K562 (cell line): ENCODE measurements around the gene AP1M2. TPM values are rescaled to one million over a fixed set of nuclear protein-coding genes. Genes with fewer than 3 reads are reported as not detected.

ENCODE experiments used
- ATAC-seq: fragments of 200-7000 bp; cut with Tn5 transposase; 3 replicates; pipeline ENCODE4 v1.9.1; 2020; ENCODE audit warnings: moderate library complexity
- BruUV-seq: library from RNA; stranded (reverse); fragments of 400-500 nt; replicated peaks from 2 replicates; lab custom pipeline; 2021; lab: Mats Ljungman, UMichigan
- CTCF ChIA-PET: fragments of 300-600 bp; formaldehyde crosslinking; extraction: SDS; loops from one replicate; lab custom pipeline; 2021; ENCODE audit warnings: low intra/inter-chr PET ratio; lab: Yijun Ruan, JAX
- POLR2A ChIA-PET: fragments of 300-600, 350-650 bp; sonication (Branson Sonifier 250); formaldehyde crosslinking; extraction: SDS; loops from one replicate; lab custom pipeline; 2021; ENCODE audit warnings: antibody characterized with exemption, inconsistent platforms; lab: Yijun Ruan, JAX
- DNase-seq, 4 experiments: peaks; one replicate each; pipeline versions ENCODE4 v3.0.0 to v3.0.0-alpha.2; 2011 to 2018; ENCODE audit warnings: low spot score in 3 of 4, mixed read lengths in 3 of 4; ENCODE audit errors: extremely low read depth in 1 of 4
- FAIRE-seq: peaks from 2 replicates; lab custom pipeline; 2011; peaks lifted over from hg19 to GRCh38; lab: Jason Lieb, UNC
- H2AFZ ChIP-seq: 2 replicates; pipeline ENCODE4 v1.6.0; 2011; ENCODE audit warnings: low read depth, low read length, control low read depth, inconsistent platforms
- H3K27ac ChIP-seq: fragments of 200-600 bp; 3 replicates; pipeline ENCODE4 v1.8.0; 2011; ENCODE audit warnings: low read depth, mild to moderate bottlenecking, control low read depth, inconsistent platforms, low read length, moderate library complexity, mixed read lengths; ENCODE audit errors: extremely low read depth
- H3K27me3 ChIP-seq, 2 experiments: fragments of 300-600 bp in 1 of 2; 2 replicates in 1 of 2; 3 replicates in 1 of 2; pipeline versions ENCODE4 v1.6.0 to v1.8.0; 2011; ENCODE audit warnings: inconsistent platforms in 2 of 2, low read length in 2 of 2, mild to moderate bottlenecking in 1 of 2, mixed read lengths in 1 of 2, moderate library complexity in 1 of 2; ENCODE audit not compliant: control insufficient read depth in 2 of 2, insufficient read depth in 2 of 2
- H3K36me3 ChIP-seq: fragments of 300-600 bp; 3 replicates; pipeline ENCODE4 v1.8.0; 2011; ENCODE audit warnings: mild to moderate bottlenecking, low read length, inconsistent platforms; ENCODE audit not compliant: control insufficient read depth, insufficient read depth
- H3K4me1 ChIP-seq, 2 experiments: fragments of 200-600 bp in 1 of 2; replicated peaks in 1 of 2; 2 replicates in 1 of 2; 3 replicates in 1 of 2; pipeline versions ENCODE4 v1.5.1 to v1.8.0; 2011; ENCODE audit warnings: inconsistent platforms in 2 of 2, low read length in 2 of 2, mild to moderate bottlenecking in 1 of 2, mixed read lengths in 1 of 2, moderate library complexity in 1 of 2; ENCODE audit not compliant: control insufficient read depth in 2 of 2, insufficient read depth in 2 of 2
- H3K4me2 ChIP-seq: 2 replicates; pipeline ENCODE4 v1.6.1; 2011; ENCODE audit warnings: low read length, control low read depth, inconsistent platforms, mixed read lengths; ENCODE audit not compliant: insufficient read depth
- H3K4me3 ChIP-seq: fragments of 200-600 bp; sonication (generic), shearing (Covaris generic); 2 replicates; pipeline ENCODE4 v1.5.1; 2016; ENCODE audit warnings: control low read depth, inconsistent platforms
- H3K79me2 ChIP-seq: fragments of 200-600 bp; 3 replicates; pipeline ENCODE4 v1.8.0; 2011; ENCODE audit warnings: low read length, inconsistent platforms; ENCODE audit not compliant: control insufficient read depth, insufficient read depth
- H3K9ac ChIP-seq, 2 experiments: 2 replicates each; pipeline versions ENCODE4 v1.6.0 to v1.6.1; 2011; ENCODE audit warnings: low read depth in 2 of 2, low read length in 2 of 2, control low read depth in 1 of 2, inconsistent platforms in 1 of 2, mild to moderate bottlenecking in 1 of 2, mixed read lengths in 1 of 2; ENCODE audit not compliant: insufficient read depth in 1 of 2
- H3K9me1 ChIP-seq: one replicate; pipeline ENCODE4 v1.6.0; 2011; ENCODE audit warnings: inconsistent platforms, mild to moderate bottlenecking, low read length, moderate library complexity; ENCODE audit not compliant: control insufficient read depth, insufficient read depth
- H3K9me3 ChIP-seq: replicated peaks from 2 replicates; pipeline ENCODE4 v1.5.1; 2011; ENCODE audit warnings: low read depth, low read length, inconsistent platforms; ENCODE audit not compliant: control insufficient read depth, insufficient read depth
- H4K20me1 ChIP-seq: replicated peaks from 2 replicates; pipeline ENCODE4 v1.6.1; 2011; ENCODE audit warnings: low read length, inconsistent platforms, mixed read lengths; ENCODE audit not compliant: control insufficient read depth, insufficient read depth
- BRD9 ChIP-seq: fragments of 450-650 bp; IDR thresholded peaks from 2 replicates; pipeline ENCODE4 v1.6.1; 2018; ENCODE audit warnings: low read depth; ENCODE audit not compliant: partially characterized antibody
- CREBBP ChIP-seq: IDR thresholded peaks from one replicate; pipeline ENCODE4 v1.6.1; 2012; ENCODE audit warnings: low read depth, mild to moderate bottlenecking, control low read depth, inconsistent platforms, low read length
- EGR1 ChIP-seq: fragments of 450-650 bp; conservative IDR thresholded peaks from 2 replicates; pipeline ENCODE4 v1.6.1; 2017; ENCODE audit warnings: mild to moderate bottlenecking
- HNRNPK ChIP-seq: fragments of 200-400 bp; formaldehyde crosslinking; IDR thresholded peaks from one replicate; pipeline ENCODE4 v1.6.1; 2018; ENCODE audit warnings: mild to moderate bottlenecking, low read depth, low read length; ENCODE audit not compliant: poor library complexity, severe bottlenecking
- NFIC ChIP-seq: fragments of 450-650 bp; IDR thresholded peaks from 2 replicates; pipeline ENCODE4 v1.6.1; 2017; ENCODE audit warnings: mild to moderate bottlenecking, inconsistent platforms
- ZNF134 ChIP-seq: fragments of 250-450 bp; sonication (Bioruptor Pico); conservative IDR thresholded peaks from 2 replicates; pipeline ENCODE4 v1.4.0; 2020
- ZNF239 ChIP-seq: fragments of 250-450 bp; sonication (Bioruptor Pico); IDR thresholded peaks from 2 replicates; pipeline ENCODE4 v1.4.0; 2020; ENCODE audit warnings: mild to moderate bottlenecking
- ZNF408 ChIP-seq: fragments of 250-450 bp; sonication (Bioruptor Pico); IDR thresholded peaks from 2 replicates; pipeline ENCODE4 v1.4.0; 2020; ENCODE audit warnings: low read depth, mild to moderate bottlenecking, moderate library complexity
- WGBS: fragments of 100-300 bp; shearing (Covaris generic); methylation state at CpG from one replicate; pipeline ENCODE4 v1.1.6; 2016; ENCODE audit warnings: low coverage, mixed read lengths; ENCODE audit not compliant: insufficient coverage; ENCODE audit errors: missing lambda C conversion rate; 5-methylcytosine and 5-hydroxymethylcytosine counted together
- in situ Hi-C: fragments of 300-500 bp; cut with MboI; formaldehyde crosslinking; loops from 4 replicates; pipeline ENCODE4 v1.15.0; 2018; ENCODE audit warnings: inconsistent platforms, mixed read lengths
- intact Hi-C: fragments of 100-400 bp; cut with micrococcal nuclease; formaldehyde crosslinking; loops from 2 replicates; pipeline ENCODE4 v1.14.2; 2022
- polyA plus RNA-seq, 8 experiments: library from polyadenylated mRNA; depleted of rRNA in 4 of 8; stranded (reverse) in 5 of 8; unstranded in 3 of 8; fragments of >200 nt; fragmentation: Nextera tagmentation in 2 of 8; fragmentation: Illumina TruSeq in 1 of 8; extraction: Ambion mirVana in 2 of 8; extraction: Trizol in 1 of 8; gene quantifications; 2 replicates each; pipeline versions ENCODE4 v1.2.1 to v1.2.3, GENCODE V29; 2011 to 2014; ENCODE audit warnings: inconsistent platforms in 1 of 8, missing spikeins in 1 of 8
- total RNA-seq, 7 experiments: library from RNA; depleted of rRNA in 6 of 7; stranded (reverse); fragments of >200 nt in 6 of 7; fragmentation: Illumina TruSeq in 2 of 7; extraction: Trizol in 2 of 7; gene quantifications; 2 replicates each; pipeline versions ENCODE4 v1.2.1 to v1.2.3, GENCODE V29; 2011 to 2021; ENCODE audit warnings: low replicate concordance in 1 of 7
- TF ChIP-seq, protein P1 (sequence below), 2 experiments: fragments of 250-450 bp in 1 of 2; fragments of 450-650 bp in 1 of 2; sonication (Bioruptor Pico) in 1 of 2; IDR thresholded peaks; 2 replicates each; pipeline versions ENCODE4 v1.6.1 to v1.8.0; 2016 to 2021; ENCODE audit warnings: mild to moderate bottlenecking in 2 of 2, moderate library complexity in 2 of 2, missing compliant biosample characterization in 1 of 2, missing genetic modification characterization in 1 of 2
- TF ChIP-seq, protein P2 (sequence below), 2 experiments: fragments of 450-650 bp in 1 of 2; sonication (generic) in 1 of 2; formaldehyde crosslinking in 1 of 2; IDR thresholded peaks; 2 replicates each; pipeline versions ENCODE4 v1.7.1 to v1.9.0; 2016 to 2022; ENCODE audit warnings: inconsistent platforms in 1 of 2, mild to moderate bottlenecking in 1 of 2, missing genetic modification reagents in 1 of 2
- TF ChIP-seq, protein P3 (sequence below): sonication (generic); formaldehyde crosslinking; IDR thresholded peaks from 2 replicates; pipeline ENCODE4 v1.5.0; 2020; ENCODE audit warnings: missing genetic modification reagents

Gene AP1M2
- total and polyA plus RNA-seq, 9 of the 15 experiments (the other 6 are each of a cell fraction or from before 2014, with no cell fraction given), result 0.33 to 1.4 (median 0.89) TPM; not detected in 1

DNA sequence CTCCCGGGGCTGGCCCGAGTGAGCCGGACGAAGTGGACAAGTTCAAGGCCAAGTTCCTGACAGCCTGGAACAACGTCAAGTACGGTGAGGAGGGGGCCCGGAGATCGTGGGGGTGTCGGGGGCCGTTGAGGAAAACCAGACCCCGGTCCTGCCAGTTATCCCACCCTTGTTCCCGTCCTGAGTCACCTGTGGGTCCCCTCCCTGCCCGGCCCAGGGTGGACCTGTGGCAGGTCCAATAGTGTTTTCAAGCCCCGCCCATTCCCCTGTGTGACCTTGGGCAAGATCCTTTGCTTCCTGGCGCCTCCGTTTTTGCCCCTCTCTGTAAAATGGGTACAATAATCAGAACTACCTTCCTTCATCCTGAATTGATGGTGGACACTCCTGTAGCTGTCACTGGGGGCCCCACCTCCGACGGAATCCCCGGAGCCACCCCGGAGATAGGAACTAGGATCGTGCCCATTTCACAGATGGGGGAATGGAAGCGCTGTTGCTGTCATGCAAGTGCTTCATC is 42.8 kb downstream of the AP1M2 start:
- H3K4me3 ChIP-seq, result peak overlapping the region; percentile 97
- in situ Hi-C loops (no loop called here), intact Hi-C loops (loop anchor here (5.0 kb wide), 2 partner anchors 37 to 38 kb away; no protein-coding TSS in a partner anchor)
- ATAC-seq, result peak; percentile 63
- no peak for FAIRE-seq
- peak overlapping the region; percentile 90 for H3K27ac ChIP-seq
- H3K9me3 ChIP-seq, result no peaks in the 10 kb centered on the region
- H3K79me2 ChIP-seq, result peaks cover 32% of the 10 kb centered on the region
- ChIA-PET CTCF (no interaction called here), POLR2A (interaction anchor here (1.8 kb wide), 1 partner anchor 12 kb away, joined by 12 read pairs; no protein-coding TSS in a partner anchor)
- peaks cover 32% of the 10 kb centered on the region for H3K36me3 ChIP-seq
- peak overlapping the region; percentile 87 for H3K4me2 ChIP-seq
- WGBS, result 2% methylated on average over 22 of the region's 22 CpGs
- H3K9ac ChIP-seq, result peak overlapping the region; percentile 97
- no peaks in the 10 kb centered on the region for H3K27me3 ChIP-seq
- H3K4me1 ChIP-seq, result peaks cover 6 to 43% of the 10 kb centered on the region in 2 experiments; a peak in 4 of 5 replicates
- no TSS peak for BruUV-seq
- H3K9me1 ChIP-seq, result no peaks in the 10 kb centered on the region
- H4K20me1 ChIP-seq, result peaks cover 4% of the 10 kb centered on the region
- peak overlapping the region; percentile 87; the same call in 1 of the 2 replicates for H2AFZ ChIP-seq
- peak; percentile 58 to 68 (median 66) for DNase-seq
- no peak for TF ChIP-seq NFIC
- TF ChIP-seq, protein P1, sequence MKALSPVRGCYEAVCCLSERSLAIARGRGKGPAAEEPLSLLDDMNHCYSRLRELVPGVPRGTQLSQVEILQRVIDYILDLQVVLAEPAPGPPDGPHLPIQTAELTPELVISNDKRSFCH (CRISPR knock-in tag; IDR thresholded peaks at IDR 0.05), result no peak
- TF ChIP-seq, protein P1 (tag; IDR thresholded peaks at IDR 0.05), result no peak
- no peak for TF ChIP-seq EGR1
- TF ChIP-seq BRD9, result peak; percentile 25
- no peak for TF ChIP-seq ZNF239 (CRISPR knock-in tag)
- TF ChIP-seq ZNF408, result no peak
- TF ChIP-seq, protein P2, sequence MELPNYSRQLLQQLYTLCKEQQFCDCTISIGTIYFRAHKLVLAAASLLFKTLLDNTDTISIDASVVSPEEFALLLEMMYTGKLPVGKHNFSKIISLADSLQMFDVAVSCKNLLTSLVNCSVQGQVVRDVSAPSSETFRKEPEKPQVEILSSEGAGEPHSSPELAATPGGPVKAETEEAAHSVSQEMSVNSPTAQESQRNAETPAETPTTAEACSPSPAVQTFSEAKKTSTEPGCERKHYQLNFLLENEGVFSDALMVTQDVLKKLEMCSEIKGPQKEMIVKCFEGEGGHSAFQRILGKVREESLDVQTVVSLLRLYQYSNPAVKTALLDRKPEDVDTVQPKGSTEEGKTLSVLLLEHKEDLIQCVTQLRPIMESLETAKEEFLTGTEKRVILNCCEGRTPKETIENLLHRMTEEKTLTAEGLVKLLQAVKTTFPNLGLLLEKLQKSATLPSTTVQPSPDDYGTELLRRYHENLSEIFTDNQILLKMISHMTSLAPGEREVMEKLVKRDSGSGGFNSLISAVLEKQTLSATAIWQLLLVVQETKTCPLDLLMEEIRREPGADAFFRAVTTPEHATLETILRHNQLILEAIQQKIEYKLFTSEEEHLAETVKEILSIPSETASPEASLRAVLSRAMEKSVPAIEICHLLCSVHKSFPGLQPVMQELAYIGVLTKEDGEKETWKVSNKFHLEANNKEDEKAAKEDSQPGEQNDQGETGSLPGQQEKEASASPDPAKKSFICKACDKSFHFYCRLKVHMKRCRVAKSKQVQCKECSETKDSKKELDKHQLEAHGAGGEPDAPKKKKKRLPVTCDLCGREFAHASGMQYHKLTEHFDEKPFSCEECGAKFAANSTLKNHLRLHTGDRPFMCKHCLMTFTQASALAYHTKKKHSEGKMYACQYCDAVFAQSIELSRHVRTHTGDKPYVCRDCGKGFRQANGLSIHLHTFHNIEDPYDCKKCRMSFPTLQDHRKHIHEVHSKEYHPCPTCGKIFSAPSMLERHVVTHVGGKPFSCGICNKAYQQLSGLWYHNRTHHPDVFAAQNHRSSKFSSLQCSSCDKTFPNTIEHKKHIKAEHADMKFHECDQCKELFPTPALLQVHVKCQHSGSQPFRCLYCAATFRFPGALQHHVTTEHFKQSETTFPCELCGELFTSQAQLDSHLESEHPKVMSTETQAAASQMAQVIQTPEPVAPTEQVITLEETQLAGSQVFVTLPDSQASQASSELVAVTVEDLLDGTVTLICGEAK (IDR thresholded peaks at IDR 0.05), result 0 out of 2 replicates have a peak, but pooled peaks have one; percentile 18
- TF ChIP-seq, protein P2 (CRISPR knock-in tag; IDR thresholded peaks at IDR 0.05), result no peak
- no peak for TF ChIP-seq CREBBP
- TF ChIP-seq, protein P3, sequence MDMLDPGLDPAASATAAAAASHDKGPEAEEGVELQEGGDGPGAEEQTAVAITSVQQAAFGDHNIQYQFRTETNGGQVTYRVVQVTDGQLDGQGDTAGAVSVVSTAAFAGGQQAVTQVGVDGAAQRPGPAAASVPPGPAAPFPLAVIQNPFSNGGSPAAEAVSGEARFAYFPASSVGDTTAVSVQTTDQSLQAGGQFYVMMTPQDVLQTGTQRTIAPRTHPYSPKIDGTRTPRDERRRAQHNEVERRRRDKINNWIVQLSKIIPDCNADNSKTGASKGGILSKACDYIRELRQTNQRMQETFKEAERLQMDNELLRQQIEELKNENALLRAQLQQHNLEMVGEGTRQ (CRISPR knock-in tag), result no peak
- no peak for TF ChIP-seq HNRNPK
- no peak for TF ChIP-seq ZNF134 (CRISPR knock-in tag)
